H9 (cell line): ENCODE data around the gene DDX11. TPM values are rescaled to one million over a fixed set of nuclear protein-coding genes. Genes with fewer than 3 reads are reported as not detected.

Experiments used
- DNase-seq: peaks from one replicate; pipeline ENCODE4 v3.0.0-alpha.2; 2017
- H2AFZ ChIP-seq: one replicate; pipeline ENCODE4 v1.6.1; 2013; ENCODE audit warnings: mild to moderate bottlenecking, low read length, control low read depth, moderate library complexity
- H2AK5ac ChIP-seq: 2 replicates; pipeline ENCODE4 v1.6.1; 2013; ENCODE audit warnings: low read length, control low read depth, mixed read lengths; ENCODE audit not compliant: insufficient read length
- H2BK120ac ChIP-seq: one replicate; pipeline ENCODE4 v1.6.1; 2013; ENCODE audit warnings: low read depth, mild to moderate bottlenecking, low read length, control low read depth, inconsistent platforms; ENCODE audit not compliant: poor library complexity, severe bottlenecking
- H2BK12ac ChIP-seq: 2 replicates; pipeline ENCODE4 v1.6.1; 2013; ENCODE audit warnings: low read length, control low read depth, mixed read lengths, low read depth; ENCODE audit not compliant: insufficient read length
- H2BK15ac ChIP-seq: 2 replicates; pipeline ENCODE4 v1.6.1; 2013; ENCODE audit warnings: low read depth, low read length, control low read depth
- H2BK20ac ChIP-seq: one replicate; pipeline ENCODE4 v1.6.1; 2013; ENCODE audit warnings: low read depth, mild to moderate bottlenecking, low read length, control low read depth, inconsistent platforms; ENCODE audit not compliant: poor library complexity, severe bottlenecking
- H2BK5ac ChIP-seq: 2 replicates; pipeline ENCODE4 v1.6.1; 2013; ENCODE audit warnings: low read length, control low read depth, mixed read lengths; ENCODE audit not compliant: insufficient read length
- H3K14ac ChIP-seq: 2 replicates; pipeline ENCODE4 v1.6.1; 2013; ENCODE audit warnings: low read length, control low read depth; ENCODE audit not compliant: insufficient read depth
- H3K18ac ChIP-seq: 2 replicates; pipeline ENCODE4 v1.6.1; 2013; ENCODE audit warnings: low read depth, mild to moderate bottlenecking, mixed read lengths, low read length, control low read depth; ENCODE audit not compliant: insufficient read length
- H3K23ac ChIP-seq: 2 replicates; pipeline ENCODE4 v1.6.1; 2013; ENCODE audit warnings: low read length, control low read depth, mixed read lengths, low read depth; ENCODE audit not compliant: insufficient read length
- H3K23me2 ChIP-seq: 2 replicates; pipeline ENCODE4 v1.6.1; 2013; ENCODE audit warnings: low read depth, mild to moderate bottlenecking, mixed read lengths, low read length, control low read depth; ENCODE audit not compliant: insufficient read length, poor library complexity, severe bottlenecking
- H3K27ac ChIP-seq: 2 replicates; pipeline ENCODE4 v1.5.1; 2013; ENCODE audit warnings: low read length, control low read depth, mixed read lengths, low read depth; ENCODE audit not compliant: insufficient read length
- H3K27me3 ChIP-seq: 2 replicates; pipeline ENCODE4 v1.6.1; 2013; ENCODE audit warnings: low read length, control low read depth, inconsistent platforms; ENCODE audit not compliant: insufficient read depth
- H3K4ac ChIP-seq: 2 replicates; pipeline ENCODE4 v1.6.1; 2013; ENCODE audit warnings: low read depth, mild to moderate bottlenecking, control low read depth, inconsistent platforms, low read length, moderate library complexity
- H3K4me1 ChIP-seq: 2 replicates; pipeline ENCODE4 v1.6.1; 2013; ENCODE audit warnings: low read length, control low read depth, inconsistent platforms; ENCODE audit not compliant: insufficient read depth
- H3K4me2 ChIP-seq: 2 replicates; pipeline ENCODE4 v1.6.1; 2013; ENCODE audit warnings: low read length, control low read depth, mixed read lengths; ENCODE audit not compliant: insufficient read length, insufficient read depth
- H3K56ac ChIP-seq: 2 replicates; pipeline ENCODE4 v1.6.1; 2013; ENCODE audit warnings: low read depth, mild to moderate bottlenecking, mixed read lengths, low read length, control low read depth; ENCODE audit not compliant: insufficient read length
- H3K79me1 ChIP-seq: 2 replicates; pipeline ENCODE4 v1.6.1; 2013; ENCODE audit warnings: low read depth, mild to moderate bottlenecking, moderate library complexity, low read length, control low read depth, inconsistent platforms; ENCODE audit not compliant: insufficient read depth, poor library complexity, severe bottlenecking
- H3K79me2 ChIP-seq: 2 replicates; pipeline ENCODE4 v1.6.1; 2013; ENCODE audit warnings: low read length, control low read depth, inconsistent platforms; ENCODE audit not compliant: insufficient read depth
- H3K9ac ChIP-seq: 2 replicates; pipeline ENCODE4 v1.6.1; 2013; ENCODE audit warnings: low read length, control low read depth, mixed read lengths; ENCODE audit not compliant: insufficient read length; ENCODE audit errors: extremely low read depth
- H3K9me3 ChIP-seq: one replicate; pipeline ENCODE4 v1.6.1; 2013; ENCODE audit warnings: low read depth, low read length, inconsistent platforms; ENCODE audit not compliant: control insufficient read depth
- H3T11ph ChIP-seq: one replicate; pipeline ENCODE4 v1.6.1; 2013; ENCODE audit warnings: mild to moderate bottlenecking, low read length, control low read depth, inconsistent platforms
- H4K20me1 ChIP-seq: one replicate; pipeline ENCODE4 v1.6.1; 2013; ENCODE audit not compliant: control insufficient read depth, insufficient read length, insufficient read depth
- H4K5ac ChIP-seq: 2 replicates; pipeline ENCODE4 v1.6.1; 2013; ENCODE audit warnings: low read depth, mild to moderate bottlenecking, mixed read lengths, low read length, control low read depth; ENCODE audit not compliant: insufficient read length
- H4K8ac ChIP-seq: replicated peaks from 2 replicates; pipeline ENCODE4 v1.6.1; 2013; ENCODE audit warnings: low read length, control low read depth, mixed read lengths, low read depth; ENCODE audit not compliant: insufficient read length
- H4K91ac ChIP-seq: 2 replicates; pipeline ENCODE4 v1.6.1; 2013; ENCODE audit warnings: low read depth, mild to moderate bottlenecking, moderate library complexity, mixed read lengths, low read length, control low read depth; ENCODE audit not compliant: insufficient read length
- H3K27ac Mint-ChIP-seq, 3 experiments: 2 replicates in 2 of 3; 3 replicates in 1 of 3; pipeline ENCODE4 v1.8.0; 2020 to 2021; ENCODE audit warnings: mixed read lengths in 3 of 3, mild to moderate bottlenecking in 1 of 3, moderate library complexity in 1 of 3
- H3K27me3 Mint-ChIP-seq: 2 replicates; pipeline ENCODE4 v1.8.0; 2021; ENCODE audit warnings: low read depth, mild to moderate bottlenecking, moderate library complexity, mixed read lengths
- H3K36me3 Mint-ChIP-seq, 3 experiments: 2 replicates in 2 of 3; 3 replicates in 1 of 3; pipeline ENCODE4 v1.8.0; 2020 to 2021; ENCODE audit warnings: low read depth in 3 of 3, mixed read lengths in 3 of 3; ENCODE audit not compliant: insufficient read depth in 1 of 3
- H3K4me1 Mint-ChIP-seq, 2 experiments: 2 replicates each; pipeline ENCODE4 v1.8.0; 2020; ENCODE audit warnings: mixed read lengths in 2 of 2
- H3K4me3 Mint-ChIP-seq, 2 experiments: 2 replicates in 1 of 2; 3 replicates in 1 of 2; pipeline ENCODE4 v1.8.0; 2020 to 2021; ENCODE audit warnings: mild to moderate bottlenecking in 2 of 2, mixed read lengths in 2 of 2, moderate library complexity in 1 of 2
- H3K9me3 Mint-ChIP-seq, 2 experiments: 2 replicates in 1 of 2; 3 replicates in 1 of 2; pipeline ENCODE4 v1.8.0; 2020; ENCODE audit warnings: mild to moderate bottlenecking in 2 of 2, mixed read lengths in 2 of 2, moderate library complexity in 1 of 2
- WGBS: extraction: QIAGEN DNeasy Blood & Tissue Kit; methylation state at CpG from one replicate; pipeline ENCODE4 v1.1.7; 2013; ENCODE audit warnings: missing lambda C conversion rate, low lambda C conversion rate, mixed read lengths; ENCODE audit not compliant: insufficient read length; ENCODE audit errors: extremely low coverage; 5-methylcytosine and 5-hydroxymethylcytosine counted together
- total RNA-seq: library from RNA; stranded (reverse); gene quantifications from 2 replicates; pipeline ENCODE4 v1.2.1, GENCODE V29; 2021
- TF ChIP-seq, protein P1 (sequence below): fragments of 200-600 bp; sonication (generic); conservative IDR thresholded peaks from 3 replicates; pipeline ENCODE4 v1.8.0; 2021; ENCODE audit warnings: antibody characterized with exemption, mild to moderate bottlenecking

The DDX11 gene
- total RNA-seq, 1 experiment from 2014 or later, result 183 TPM

DNA sequence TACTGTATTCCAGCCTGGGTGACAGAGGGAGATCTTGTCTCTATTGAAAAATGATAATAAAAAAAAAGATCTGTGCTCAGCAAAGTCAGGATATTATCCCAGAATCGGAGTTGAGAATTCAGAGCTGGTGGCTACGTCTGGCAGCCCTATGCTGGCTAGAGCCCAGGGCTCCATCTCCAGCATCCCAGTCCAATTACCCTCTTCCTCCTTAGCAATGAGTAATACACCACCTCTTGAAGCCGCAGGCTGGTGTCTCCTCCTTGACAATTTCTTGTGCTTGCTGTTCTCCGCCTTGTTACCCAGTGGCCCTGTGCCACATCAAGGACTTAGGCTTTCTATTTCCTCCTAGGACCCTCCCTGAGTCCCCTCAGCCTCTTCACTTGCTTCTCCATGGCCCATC, 38.4 kb upstream of the DDX11 start:
- Histone ChIP-seq H3K27ac (no peak overlapping the region), H2BK15ac (no peak overlapping the region), H2BK20ac (no peak overlapping the region), H3K14ac (no peak overlapping the region; the same call in 1 of the 2 replicates), H3K27me3 (peaks cover 4% of the 10 kb centered on the region), H2BK12ac (no peak overlapping the region), H2AFZ (no peak overlapping the region), H3K23ac (no peak overlapping the region), H3K23me2 (no peaks in the 10 kb centered on the region), H3K9ac (no peak overlapping the region), H4K91ac (no peak overlapping the region), H3K4ac (no peak overlapping the region), H2AK5ac (no peak overlapping the region), H3T11ph (no peak overlapping the region), H2BK120ac (no peak overlapping the region), H3K18ac (no peak overlapping the region), H3K4me1 (no peaks in the 10 kb centered on the region), H3K4me2 (no peak overlapping the region), H3K79me2 (no peaks in the 10 kb centered on the region), H4K8ac (no peak overlapping the region), H4K20me1 (no peaks in the 10 kb centered on the region), H3K9me3 (no peaks in the 10 kb centered on the region), H3K79me1 (no peaks in the 10 kb centered on the region), H4K5ac (no peak overlapping the region), H2BK5ac (no peak overlapping the region), H3K56ac (no peak overlapping the region)
- Mint-ChIP-seq H3K4me3 (no peak overlapping the region), H3K27ac (no peak overlapping the region), H3K27me3 (peaks cover 14% of the 10 kb centered on the region), H3K4me1 (no peaks in the 10 kb centered on the region), H3K9me3 (no peaks in the 10 kb centered on the region), H3K36me3 (no peaks in the 10 kb centered on the region)
- DNase-seq, result no peak
- no CpG with 5 or more reads among the region's 4 CpGs for WGBS
- TF ChIP-seq, protein P1, sequence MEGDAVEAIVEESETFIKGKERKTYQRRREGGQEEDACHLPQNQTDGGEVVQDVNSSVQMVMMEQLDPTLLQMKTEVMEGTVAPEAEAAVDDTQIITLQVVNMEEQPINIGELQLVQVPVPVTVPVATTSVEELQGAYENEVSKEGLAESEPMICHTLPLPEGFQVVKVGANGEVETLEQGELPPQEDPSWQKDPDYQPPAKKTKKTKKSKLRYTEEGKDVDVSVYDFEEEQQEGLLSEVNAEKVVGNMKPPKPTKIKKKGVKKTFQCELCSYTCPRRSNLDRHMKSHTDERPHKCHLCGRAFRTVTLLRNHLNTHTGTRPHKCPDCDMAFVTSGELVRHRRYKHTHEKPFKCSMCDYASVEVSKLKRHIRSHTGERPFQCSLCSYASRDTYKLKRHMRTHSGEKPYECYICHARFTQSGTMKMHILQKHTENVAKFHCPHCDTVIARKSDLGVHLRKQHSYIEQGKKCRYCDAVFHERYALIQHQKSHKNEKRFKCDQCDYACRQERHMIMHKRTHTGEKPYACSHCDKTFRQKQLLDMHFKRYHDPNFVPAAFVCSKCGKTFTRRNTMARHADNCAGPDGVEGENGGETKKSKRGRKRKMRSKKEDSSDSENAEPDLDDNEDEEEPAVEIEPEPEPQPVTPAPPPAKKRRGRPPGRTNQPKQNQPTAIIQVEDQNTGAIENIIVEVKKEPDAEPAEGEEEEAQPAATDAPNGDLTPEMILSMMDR, result no peak
